Measurements from ENCODE around the gene CREB5.

CREB5 gene

DNA sequence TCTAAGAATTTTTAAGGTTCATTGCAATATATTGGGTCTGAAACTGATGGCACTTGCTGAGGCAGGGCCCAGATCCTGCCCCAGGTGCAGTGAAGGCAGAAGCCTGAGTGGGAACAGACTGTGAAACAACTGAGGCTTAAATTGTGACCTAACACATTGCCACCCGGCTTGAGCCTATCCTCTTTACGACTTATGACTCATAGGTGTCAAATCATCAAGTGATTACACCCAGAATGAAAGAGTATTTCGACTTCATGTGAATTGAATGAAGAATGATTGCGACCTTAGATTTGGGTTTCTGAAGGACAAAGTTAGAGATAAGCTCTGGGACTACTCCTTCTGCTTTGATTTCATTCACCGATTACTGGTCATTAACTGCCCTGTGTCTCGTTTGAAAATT, 200.9 kb downstream of the CREB5 start:
- H3K4me3 ChIP-seq (ENCODE audit: low read length), result no peak overlapping the region
- no peak for DNase-seq (ENCODE audit: low read depth)

GRCh38 chr7:28615091-28615490, 202.8 kb downstream of the CREB5 start:
- no peak for DNase-seq (ENCODE audit: low read depth)

More for the DNA sequence above, 200.9 kb downstream of the CREB5 start:
- TF ChIP-seq, protein P1, sequence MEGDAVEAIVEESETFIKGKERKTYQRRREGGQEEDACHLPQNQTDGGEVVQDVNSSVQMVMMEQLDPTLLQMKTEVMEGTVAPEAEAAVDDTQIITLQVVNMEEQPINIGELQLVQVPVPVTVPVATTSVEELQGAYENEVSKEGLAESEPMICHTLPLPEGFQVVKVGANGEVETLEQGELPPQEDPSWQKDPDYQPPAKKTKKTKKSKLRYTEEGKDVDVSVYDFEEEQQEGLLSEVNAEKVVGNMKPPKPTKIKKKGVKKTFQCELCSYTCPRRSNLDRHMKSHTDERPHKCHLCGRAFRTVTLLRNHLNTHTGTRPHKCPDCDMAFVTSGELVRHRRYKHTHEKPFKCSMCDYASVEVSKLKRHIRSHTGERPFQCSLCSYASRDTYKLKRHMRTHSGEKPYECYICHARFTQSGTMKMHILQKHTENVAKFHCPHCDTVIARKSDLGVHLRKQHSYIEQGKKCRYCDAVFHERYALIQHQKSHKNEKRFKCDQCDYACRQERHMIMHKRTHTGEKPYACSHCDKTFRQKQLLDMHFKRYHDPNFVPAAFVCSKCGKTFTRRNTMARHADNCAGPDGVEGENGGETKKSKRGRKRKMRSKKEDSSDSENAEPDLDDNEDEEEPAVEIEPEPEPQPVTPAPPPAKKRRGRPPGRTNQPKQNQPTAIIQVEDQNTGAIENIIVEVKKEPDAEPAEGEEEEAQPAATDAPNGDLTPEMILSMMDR (conservative IDR thresholded peaks at IDR 0.05; ENCODE audit: low read length), result no peak

DNA sequence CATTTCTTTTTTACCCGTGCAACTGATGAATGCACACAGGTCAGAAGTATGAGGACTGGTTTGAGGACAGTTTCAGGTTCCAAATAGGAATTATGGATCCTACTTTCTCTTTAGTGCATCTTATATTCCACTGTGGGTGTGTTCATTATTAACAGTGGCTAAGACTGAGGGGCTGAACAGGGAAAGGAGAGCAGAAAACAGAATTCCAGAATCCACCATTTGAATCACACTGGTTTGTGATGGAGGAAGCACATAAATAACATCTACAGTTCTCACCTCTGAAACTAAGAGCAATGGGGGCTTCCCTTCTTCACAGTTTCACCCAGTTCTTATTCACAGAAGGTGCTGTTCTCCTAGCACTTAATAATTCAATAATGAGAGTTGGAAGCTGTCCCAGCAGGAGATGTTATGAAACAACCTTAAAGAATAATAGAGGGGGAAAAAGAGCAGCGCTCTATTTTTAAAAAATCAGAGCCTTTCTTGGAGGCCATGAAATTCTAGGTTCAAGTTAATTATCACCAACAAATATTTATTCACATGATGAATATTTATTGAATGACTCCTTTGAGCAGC, 205.1 kb downstream of the CREB5 start:
- TF ChIP-seq, protein P1 (conservative IDR thresholded peaks at IDR 0.05; ENCODE audit: low read length), result no peak
- no peak overlapping the region for H3K4me3 ChIP-seq (ENCODE audit: low read length)
- no peak for DNase-seq (ENCODE audit: low read depth)

More at GRCh38 chr7:28615091-28615490, 202.8 kb downstream of the CREB5 start:
- no peak overlapping the region for H3K4me3 ChIP-seq (ENCODE audit: low read length)
- TF ChIP-seq, protein P1 (conservative IDR thresholded peaks at IDR 0.05; ENCODE audit: low read length), result peak; percentile 40

DNA sequence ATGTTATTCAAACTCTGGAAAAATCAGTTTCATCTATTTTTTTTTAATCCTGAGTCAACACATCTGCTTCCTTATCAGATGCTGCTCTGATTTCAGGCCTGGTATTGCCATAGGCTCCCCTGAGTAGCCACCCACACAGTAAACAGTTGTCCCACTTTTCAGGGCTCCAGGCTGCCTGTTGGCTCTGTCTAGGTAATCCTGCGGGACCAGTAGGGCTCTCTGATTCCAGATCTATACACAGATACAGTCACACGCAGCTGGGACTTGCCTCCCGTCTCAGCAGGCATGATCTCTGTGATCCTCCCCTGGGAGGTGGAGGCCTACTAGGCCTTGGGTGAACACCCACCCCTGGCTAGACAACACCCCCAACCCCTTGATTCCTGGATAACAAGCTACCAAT, 206.1 kb downstream of the CREB5 start:
- DNase-seq (ENCODE audit: low read depth), result no peak
- TF ChIP-seq, protein P1 (conservative IDR thresholded peaks at IDR 0.05; ENCODE audit: low read length), result no peak
- no peak overlapping the region for H3K4me3 ChIP-seq (ENCODE audit: low read length)

DNA sequence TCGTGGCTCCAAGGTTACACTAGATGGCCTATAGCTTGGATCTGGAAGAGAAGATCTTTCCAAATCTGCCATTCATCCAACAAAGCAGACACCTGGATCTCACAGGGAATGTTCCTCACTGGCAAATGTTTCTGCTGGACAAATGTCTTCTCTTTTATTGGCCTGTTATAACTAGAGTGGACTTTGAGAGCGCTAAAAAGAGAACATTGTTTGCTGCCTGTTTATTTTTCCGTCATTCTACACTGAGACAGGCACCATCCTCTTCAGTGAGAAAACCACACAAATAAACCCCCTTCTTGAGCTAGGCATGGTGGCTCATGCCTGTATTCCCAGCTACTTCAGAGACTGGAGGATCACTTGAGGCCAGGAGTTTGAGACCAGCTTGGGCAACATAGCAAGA, 206.9 kb downstream of the CREB5 start:
- TF ChIP-seq, protein P1 (conservative IDR thresholded peaks at IDR 0.05; ENCODE audit: low read length), result no peak
- H3K4me3 ChIP-seq (ENCODE audit: low read length), result no peak overlapping the region
- DNase-seq (ENCODE audit: low read depth), result no peak

GRCh38 chr7:28621369-28621841, 209.1 kb downstream of the CREB5 start:
- DNase-seq (ENCODE audit: low read depth), result no peak
- TF ChIP-seq, protein P1 (conservative IDR thresholded peaks at IDR 0.05; ENCODE audit: low read length), result no peak
- H3K4me3 ChIP-seq (ENCODE audit: low read length), result no peak overlapping the region

- peak; percentile 40 for DNase-seq (ENCODE audit: low read depth)
- TF ChIP-seq, protein P1 (conservative IDR thresholded peaks at IDR 0.05; ENCODE audit: low read length), result no peak
- no peak overlapping the region for H3K4me3 ChIP-seq (ENCODE audit: low read length)
These were observed 210.9 kb downstream of the CREB5 start for GRCh38 chr7:28623105-28623730.
